ENCODE measurements around the gene ANKRD9. TPM values are rescaled to one million over a fixed set of nuclear protein-coding genes. Genes with fewer than 3 reads are reported as not detected.
A peak's percentile ranks its signal among the peaks of the same experiment; 100 is the strongest.

Gene ANKRD9
- total RNA-seq, 1 donor from 2014 or later, result 16.1 TPM

DNA sequence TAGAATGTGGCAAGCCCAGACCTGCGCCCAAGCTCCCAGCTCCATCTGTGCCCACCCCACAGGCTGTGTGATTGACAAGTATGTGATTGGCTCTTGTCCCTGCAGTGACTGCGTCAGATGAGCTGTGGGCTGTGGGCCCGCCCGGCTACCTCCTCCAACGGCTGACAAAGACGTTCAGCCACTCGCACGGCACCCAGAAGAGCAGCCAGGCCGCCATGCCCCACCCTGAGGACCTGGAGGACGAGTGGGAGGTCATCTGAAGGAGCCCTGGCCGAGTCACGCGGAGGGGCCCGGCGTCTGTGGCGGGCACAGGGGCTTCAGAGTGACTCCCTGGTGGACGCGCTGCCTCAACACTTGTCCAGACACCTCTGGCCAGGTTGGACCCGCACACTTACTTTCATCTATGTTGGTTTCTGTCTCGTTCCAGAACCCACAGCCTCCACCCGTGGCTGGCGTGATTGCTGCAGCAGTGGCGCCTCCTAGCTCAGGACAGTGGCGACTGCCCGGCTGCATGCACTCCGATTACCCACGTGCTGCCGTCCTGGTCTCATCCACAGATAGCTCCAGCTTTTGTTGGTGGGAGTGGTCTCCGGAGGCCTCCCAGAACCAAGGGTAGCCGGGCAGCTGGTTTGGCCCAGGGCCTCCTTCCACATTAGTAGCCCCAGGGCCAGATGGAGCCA, 11.4 kb downstream of the ANKRD9 start:
- no peak for ATAC-seq

DNA sequence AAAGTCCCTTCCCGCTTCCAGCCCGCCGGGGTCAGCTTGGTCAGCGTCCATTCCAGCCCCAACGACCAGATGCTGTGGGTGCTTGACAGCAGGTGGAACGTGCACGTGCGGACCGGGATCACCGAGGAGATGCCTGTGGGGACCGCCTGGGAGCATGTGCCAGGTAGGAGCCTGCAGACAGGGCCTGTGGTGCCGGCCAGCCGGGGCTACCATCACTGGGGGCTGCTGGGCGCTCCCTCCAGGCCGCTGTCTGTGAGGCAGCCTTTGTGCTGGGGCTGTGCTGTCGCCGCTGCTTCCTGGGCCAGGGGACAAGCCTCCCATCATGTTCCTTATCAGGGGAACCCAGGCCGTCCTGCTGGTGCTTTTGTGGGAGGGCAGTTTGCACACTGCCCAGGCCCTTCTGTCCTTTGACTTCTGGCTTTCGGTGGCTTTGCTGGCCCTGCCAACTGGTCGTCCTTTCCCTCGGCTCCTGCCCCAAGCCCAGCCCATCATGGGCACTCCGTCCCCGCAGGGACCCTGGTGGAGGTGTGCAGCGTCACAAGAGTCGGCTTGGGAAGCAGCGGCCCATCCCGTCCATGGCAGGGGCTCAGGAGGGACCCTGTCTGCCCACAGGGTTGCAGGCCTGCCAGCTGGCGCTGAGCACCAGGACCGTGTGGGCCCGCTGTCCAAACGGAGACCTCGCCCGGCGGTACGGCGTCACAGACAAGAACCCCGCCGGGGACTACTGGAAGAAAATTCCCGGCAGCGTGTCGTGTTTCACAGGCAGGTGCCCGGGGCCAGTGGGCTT, 12.4 kb downstream of the ANKRD9 start:
- ATAC-seq, result no peak

DNA sequence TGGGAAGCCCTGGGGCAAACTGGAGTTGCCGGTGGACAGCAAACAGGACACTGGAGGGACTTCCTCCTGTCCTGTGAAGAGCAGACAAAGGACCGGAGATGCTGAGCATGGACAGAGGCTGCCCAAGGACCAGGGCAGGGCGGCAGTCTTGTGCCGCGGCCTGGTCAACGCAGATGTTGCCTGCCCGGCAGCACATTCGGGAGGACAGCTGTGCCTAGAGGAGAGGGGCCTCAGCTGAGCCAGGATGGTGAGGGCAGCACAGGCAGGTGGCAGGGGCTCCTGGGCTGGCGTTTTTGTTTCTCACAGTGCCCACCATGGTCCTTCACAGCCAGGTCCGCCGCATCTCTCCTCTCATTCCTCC, 13.3 kb downstream of the ANKRD9 start:
- ATAC-seq, result no peak

DNA sequence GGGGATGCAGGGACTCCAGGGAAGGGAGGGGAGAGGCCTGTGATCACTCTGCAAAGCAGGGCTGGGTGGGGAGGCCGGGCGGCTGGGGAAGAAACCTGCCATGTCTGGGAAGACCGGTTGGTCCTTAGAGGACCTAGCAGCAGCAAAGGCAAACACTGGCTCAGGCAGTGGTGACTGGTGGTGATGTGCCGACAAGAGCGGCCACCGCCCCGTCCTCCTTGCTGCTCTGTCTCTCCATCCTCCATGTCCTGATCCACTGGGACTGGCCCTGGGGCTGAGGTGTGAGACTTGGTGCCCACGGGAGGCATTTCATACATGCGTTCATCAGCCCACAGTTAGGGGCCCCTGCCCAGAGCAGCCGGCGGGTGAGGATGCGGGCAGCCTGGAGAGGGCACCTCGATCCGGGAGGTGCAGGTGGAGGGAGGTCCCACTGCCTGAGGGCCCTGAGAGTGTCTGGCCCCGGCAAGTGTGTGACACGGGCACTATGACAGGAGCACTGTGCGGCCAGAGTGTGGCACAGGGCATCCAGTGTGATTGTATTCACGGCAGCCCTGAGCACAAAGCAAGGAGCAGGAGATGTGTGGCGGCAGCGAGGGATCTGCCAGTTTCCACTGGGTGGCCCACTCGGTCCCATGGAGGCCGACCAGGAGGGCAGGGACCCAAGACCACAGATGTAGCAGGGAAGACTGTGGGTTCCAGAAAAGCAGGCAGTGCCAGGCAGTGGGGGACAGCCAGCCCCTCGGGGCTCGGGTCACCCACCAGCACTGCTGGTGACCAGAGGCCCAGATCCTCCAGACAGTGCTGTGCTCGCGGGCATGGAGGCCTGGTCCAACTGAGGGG, 13.9 kb downstream of the ANKRD9 start:
- ATAC-seq, result no peak

DNA sequence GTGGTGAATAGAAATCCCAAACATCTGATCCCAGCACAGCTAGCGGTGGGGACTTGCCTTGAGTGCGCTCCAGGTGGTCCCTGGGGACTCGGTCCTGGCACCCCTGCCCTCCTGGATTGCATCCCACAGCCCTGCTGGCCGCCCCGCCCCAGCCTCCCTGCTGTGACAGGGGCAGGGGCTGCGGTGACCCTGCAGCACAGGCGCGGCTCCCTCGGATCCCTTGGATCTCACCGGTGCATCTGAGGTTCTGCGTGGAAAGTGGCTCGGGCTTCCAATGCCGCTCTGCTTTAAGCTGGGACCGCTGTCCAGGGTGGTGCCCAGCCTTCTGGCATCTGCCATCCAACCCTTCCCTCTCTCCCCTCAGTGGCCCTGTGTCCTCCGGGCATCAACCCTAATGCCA, 16.0 kb downstream of the ANKRD9 start:
- ATAC-seq, result no peak

DNA sequence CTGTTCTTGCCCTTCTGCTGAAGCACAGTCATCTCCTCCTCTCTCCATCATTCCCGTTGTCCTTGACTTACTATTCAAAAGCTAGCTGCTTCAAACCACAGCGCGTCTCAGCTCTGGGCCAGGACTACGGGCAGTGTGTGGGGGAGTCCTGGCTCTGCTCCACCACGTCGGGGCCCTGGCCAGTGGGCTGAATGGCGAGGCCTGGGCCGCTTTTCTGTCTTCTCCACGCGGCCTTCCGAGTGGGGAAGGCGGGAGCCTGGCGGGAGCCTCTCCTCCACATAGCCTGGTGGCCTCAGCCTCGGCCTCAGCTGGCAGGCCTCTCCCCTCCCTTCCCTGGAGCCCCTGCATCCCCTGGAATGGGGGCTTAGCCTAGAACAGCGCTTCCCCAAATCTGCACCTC, 16.5 kb downstream of the ANKRD9 start:
- ATAC-seq, result no peak

DNA sequence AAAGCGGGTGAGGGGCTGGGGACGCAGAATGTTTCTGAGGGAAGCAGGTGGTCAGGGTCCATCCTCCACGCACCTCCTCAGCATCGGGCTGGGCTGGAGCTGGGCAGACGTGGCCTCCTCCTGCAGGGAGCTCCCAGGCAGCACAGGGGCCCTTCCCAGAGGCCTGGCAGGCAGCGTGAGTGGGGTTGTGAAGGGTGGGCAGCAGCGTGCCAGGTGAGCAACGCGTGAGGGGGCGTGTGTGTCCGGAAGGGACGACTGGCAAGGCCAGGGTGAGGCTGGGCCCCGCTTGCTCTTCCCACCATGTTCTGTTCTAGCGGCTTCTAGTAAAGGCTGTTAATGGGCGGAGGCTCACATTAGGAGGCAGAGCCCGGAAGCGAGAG, 17.1 kb downstream of the ANKRD9 start:
- no peak for ATAC-seq

DNA sequence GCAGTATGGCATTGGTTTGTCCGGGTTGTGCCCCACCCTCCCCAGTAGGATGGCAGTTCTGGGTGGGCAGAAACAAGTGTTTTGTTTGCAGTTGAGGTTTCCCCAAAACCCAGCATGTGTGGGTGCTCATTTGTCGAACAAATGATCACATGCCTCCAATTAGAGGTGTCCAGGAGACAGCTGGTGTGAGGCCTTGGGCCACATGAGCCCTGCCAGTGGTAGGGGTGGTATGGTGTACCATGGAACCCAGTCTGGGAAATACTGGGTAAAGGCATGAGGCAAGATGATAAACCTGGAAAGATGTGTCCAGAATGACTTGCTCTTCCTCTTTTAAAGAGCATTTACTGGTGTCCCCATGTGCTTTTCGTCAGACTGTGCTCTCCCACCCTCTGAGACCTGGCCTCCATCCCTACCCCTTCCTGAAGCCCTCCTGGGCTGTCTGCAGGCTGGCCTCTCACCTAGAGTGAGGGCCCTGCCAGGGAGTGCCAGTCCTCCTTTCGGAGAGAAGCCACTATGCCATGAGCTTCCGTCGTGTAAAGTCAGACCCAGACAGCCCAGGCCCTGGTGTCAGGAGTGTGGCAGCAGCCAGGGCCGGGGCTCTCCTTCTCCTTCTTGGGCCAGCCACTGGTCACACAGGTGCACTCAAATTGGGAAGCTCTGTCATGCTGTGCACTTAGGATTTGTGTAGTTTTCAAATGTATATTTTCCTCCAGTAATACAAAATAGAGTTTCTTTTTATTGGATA, 17.6 kb downstream of the ANKRD9 start:
- no peak for ATAC-seq

DNA sequence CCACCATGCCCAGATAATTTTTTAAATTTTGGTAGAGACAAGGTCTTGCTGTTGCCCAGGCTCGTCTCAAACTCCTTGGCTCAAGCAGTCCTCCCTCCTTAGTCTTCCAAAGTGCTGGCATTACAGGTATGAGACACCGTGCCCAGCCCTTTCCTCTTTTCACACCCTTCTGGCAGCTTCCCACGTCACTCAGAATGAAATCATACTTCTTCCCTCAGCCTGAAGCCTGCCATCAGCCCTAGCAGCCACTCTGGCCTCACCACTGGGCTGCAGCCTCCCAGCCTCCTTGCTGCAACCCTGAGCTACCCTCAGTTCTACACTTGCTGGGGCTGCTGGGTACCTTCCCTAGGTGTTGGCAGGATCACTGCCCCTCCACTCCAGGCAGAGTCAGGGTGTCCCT, 18.2 kb downstream of the ANKRD9 start:
- peak; percentile 69 for ATAC-seq

DNA sequence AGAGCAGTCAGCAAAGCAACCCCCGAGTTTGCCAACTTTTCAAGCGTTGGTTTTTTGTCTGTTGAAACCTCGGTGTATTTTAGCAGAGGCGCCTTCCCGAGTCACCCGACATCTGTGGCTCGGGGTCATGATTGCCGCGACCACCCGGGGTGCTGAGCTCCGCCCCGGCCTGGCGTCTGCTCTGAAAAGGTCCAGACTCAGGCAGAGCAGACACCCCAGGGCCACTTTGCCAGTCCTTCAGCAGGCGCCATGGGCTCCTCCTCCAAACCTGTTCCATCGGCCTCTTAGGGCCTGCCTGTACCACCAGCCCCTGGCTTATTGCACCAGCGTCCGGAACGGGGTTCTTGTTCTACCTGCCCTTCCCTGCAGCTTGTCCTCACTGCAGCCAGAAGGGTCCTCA, 19.1 kb downstream of the ANKRD9 start:
- no peak for ATAC-seq

DNA sequence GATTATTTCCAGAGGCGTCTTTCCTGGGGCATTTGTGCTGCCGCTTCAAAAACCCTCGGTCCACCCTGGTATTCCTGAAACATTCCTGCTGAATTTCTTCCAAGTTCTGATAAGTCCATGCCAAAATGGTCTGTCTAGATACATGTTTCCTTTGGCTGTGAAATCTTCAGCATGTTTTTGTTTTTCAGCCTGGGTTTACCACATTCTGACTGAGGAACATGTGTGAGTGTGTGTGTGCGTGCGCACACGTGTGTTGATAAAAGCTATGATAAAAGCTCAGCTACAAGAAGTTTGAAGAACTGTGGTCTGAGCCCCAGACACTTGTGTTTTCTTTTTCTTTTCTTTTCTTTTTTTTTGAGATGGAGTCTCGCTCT, 22.4 kb downstream of the ANKRD9 start:
- ATAC-seq, result no peak

DNA sequence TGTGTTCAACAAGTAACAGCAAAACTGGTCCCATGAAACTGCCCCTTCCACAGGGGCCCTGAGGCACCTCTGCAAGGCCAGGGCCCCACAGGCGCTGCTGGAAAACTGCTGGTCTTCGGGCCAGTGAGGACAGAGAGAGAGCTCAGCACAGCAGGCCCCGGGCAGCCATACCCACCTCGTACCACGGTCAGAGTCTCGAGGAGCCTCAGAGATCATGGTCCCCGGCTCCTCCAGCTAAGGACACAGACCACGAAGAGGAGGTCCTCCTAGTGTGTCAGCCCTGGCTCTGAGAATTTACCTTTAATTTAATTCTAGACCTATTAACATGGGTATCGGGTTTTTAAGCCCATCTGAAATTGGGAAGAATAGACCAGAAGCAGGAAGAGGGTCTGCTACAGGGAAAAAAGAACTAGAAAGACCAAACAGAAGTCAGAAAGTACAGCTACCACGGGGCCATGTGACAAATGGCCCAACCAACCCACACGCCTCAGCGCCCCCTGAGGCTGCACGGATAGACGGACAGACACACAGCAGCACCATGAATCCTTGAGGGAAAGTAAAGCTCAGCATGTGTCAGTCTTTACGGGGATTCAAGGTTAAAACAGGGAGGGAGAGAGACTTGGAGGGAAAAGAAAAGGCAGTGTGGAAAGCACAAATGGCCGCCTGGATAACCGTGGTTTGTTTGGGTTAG, 22.9 kb downstream of the ANKRD9 start:
- ATAC-seq, result no peak

DNA sequence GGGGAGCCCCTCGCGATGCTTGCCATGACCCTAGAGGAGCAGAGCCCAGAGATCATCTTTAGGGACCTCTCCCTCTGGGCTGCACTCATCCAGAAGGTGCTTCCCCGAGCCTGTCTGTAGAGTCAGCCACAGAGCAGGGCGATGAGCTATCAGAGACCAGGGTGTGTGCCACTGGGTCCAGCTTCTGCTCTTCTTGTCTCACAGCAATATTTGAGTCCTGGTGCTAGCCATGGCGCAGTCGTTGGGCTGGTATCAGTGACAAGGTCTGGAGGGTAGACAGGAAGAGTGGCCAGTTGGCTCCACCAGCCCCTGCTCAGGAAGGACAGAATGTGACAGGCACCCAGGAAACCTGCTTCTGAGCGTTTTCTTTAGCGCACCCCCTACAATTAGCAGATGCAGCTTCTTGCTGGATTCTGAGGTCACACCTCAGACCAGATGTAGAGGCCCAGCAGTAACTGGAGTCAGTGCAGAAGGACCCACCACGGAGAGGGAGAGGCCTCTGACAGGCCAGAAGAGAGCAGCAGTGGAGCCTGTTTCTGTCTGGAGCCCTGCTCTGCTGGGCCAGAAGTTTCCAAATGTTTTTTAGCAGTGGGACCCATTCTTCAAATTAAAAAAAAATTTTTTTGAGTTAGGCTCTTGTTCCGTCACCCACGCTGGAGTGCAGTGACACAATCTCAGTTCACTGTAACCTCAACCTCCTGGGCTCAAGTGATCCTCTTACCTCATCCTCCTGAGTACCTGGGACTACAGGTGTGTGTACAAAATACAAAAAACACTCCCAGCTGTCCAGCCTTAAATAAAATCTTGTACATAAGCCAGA, 23.7 kb downstream of the ANKRD9 start:
- ATAC-seq, result no peak

DNA sequence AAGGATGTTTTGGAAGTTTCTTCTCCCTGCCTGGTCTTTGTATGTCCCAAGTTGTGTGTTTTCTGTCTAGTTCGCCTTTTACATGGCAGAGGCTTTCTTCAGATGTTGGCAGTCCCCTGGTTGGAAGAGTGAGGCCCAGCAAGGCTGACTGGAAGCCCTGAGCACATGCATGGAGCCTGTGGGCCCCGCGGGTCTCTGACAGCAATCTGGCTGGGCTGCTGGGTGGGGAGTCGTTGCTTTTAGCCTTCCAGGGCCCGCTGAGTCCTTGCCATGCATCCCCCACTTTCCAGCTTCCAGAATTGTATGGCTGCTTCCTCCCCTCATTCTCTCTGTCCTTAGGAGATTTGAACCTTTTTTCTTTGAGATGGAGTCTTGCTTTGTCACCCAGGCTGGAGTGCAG, 25.3 kb downstream of the ANKRD9 start:
- no peak for ATAC-seq

DNA sequence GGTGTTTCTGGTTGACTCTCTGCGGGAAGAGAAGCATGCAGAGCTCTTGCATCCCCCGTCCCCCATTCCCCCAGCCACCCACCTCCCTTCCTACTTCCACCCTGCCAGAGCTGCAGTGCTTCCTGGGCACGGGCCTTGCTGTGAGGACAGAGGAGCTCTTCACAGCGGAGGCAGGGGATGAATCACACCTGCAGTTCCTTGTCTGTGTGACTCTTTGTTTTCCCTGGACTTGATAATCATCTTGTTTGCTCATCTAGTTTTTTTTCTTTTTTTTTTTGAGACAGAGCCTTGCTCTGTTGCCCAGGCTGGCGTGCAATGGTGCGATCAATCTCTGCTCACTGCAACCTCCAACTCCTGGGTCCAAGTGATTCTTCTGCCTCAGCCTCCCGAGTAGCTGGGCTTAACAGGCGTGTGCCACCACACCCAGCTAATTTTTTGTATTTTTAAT, 27.8 kb downstream of the ANKRD9 start:
- ATAC-seq, result peak; percentile 75

DNA sequence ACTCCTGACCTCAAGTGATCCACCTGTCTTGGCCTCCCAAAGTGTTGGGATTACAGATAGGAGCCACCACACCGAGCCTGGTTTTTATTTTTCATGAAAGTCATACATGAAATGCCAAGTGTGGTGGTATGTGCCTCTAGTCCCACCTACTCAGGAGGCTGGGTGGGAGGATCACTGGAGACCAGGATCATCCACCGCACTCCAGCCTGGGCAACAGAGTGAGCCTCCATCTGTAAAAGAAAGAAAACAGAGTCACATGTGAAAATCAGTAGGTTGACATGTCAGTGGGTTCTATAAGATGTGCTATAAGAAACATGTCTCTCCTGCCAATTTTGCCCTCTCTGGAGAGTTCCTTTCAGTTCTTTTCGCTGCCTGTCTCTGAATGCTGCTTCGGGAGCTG, 28.2 kb downstream of the ANKRD9 start:
- ATAC-seq, result no peak

DNA sequence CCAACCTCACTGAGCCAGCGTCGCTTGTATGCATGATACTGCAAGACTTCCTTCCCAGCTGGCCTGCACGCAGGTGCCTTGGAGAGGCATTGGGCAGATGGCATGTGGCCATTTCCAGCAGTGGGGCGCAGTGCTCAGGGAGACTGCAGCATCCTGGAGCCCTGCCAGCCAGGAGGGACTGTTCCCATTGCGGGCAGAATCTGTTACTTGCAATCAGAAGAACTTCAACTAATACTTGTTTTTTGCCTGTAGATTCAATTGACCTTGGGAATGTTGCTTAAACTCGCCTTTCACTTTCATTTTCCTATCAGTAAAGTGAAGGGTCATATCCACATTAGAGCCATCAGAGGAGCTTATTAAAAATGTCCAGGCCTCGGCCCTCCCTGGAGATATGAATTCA, 29.8 kb downstream of the ANKRD9 start:
- ATAC-seq, result peak; percentile 28

DNA sequence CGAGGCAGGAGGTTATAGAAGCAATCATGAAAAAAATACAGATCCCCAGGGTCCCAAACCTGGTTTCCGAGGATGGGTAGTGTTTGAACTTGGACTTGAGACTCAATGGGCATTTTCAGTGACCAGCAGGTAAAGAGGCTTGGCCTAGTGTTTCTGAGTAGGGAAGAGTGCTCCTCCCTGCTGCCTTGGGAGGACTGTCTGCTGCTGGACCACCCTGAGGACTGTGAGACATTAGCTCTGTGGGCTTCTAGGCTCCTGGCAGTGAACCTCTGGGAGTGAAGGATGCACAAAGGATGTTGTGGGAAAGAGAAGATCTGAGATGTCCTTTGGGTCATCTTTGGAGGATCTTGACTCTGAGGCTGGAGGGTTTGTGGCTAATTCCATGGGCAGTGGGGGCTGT, 30.5 kb downstream of the ANKRD9 start:
- no peak for ATAC-seq

DNA sequence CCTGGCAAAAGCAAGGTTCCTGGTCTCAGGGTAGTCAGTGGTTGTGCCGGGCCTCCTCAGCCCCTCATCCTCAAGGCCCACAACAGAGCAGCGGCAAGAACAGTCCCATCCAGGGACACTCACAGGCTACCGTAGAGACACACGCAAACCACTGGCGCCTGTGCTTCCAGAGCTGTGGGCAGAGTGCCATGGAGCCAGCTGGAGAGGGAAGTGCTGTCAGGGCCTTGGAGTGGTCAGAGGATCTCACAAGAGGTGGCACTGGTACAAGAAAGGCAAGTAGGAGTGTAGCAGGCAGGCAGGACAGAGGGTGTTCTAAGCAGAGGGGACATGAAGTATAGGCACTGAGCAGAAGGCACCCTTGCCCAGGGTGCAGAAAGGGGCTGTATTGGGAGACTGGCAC, 34.6 kb downstream of the ANKRD9 start:
- ATAC-seq, result no peak

DNA sequence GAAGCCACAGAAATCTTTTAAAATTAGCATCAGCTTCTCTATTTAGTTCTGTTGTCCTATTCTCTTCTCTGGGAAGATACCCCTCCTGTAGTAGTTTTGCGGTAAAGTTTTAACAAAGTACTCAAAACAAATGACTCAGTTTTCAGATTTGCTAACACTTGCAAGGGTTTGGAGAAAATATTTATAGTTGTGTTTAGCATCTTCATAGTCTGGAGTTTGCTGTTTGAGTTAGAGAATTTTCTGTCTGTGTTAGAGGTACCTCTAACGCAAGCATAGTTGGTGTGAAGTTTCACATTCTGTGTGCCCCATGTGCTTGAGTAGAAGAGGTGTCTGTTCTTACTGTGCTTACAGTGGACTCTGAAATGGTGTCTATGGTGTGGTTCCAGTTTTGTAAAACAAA, 36.0 kb downstream of the ANKRD9 start:
- ATAC-seq, result no peak

DNA sequence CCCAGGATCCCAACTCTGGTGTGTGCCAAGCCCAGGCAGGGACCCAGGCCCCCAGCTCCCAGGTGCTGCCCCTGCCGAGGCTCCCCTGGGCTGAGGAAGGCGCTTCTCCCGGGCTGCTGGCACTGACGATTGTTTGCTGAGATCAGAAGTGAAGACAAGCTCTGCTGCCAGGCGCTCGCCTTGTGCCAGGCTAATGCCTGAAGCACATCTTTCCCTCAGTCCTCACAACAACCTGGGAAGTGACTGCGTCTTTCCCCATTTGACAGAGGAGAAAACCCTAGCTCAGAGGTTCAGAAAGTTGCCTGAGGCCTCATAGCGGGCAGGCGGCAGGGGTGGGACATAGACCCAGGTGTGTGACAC, 36.8 kb downstream of the ANKRD9 start:
- peak; percentile 15 for ATAC-seq

Data from esophagus mucosa (tissue), 1 donor.